SK-N-SH (cell line): ENCODE results near the gene WDR33. TPM values are rescaled to one million over a fixed set of nuclear protein-coding genes. Genes with fewer than 3 reads are reported as not detected.

Source experiments
- CTCF ChIA-PET: fragments of 300-600, 350-600 bp; formaldehyde crosslinking; extraction: SDS; loops from one replicate; lab custom pipeline; 2021; lab: Yijun Ruan, JAX
- POLR2A ChIA-PET: fragments of 350-600 bp; sonication (Branson Sonifier 250); formaldehyde crosslinking; extraction: SDS; loops from one replicate; lab custom pipeline; 2020; ENCODE audit warnings: antibody characterized with exemption, inconsistent platforms; lab: Yijun Ruan, JAX
- DNase-seq: peaks from one replicate; pipeline ENCODE4 v3.0.0; 2012
- H2AFZ ChIP-seq: fragments of 200-600 bp; sonication (generic); 2 replicates; pipeline ENCODE4 v1.8.1; 2016; ENCODE audit warnings: antibody characterized with exemption, mild to moderate bottlenecking, low read depth
- H3F3A ChIP-seq: fragments of 200-600 bp; sonication (generic); replicated peaks from 2 replicates; pipeline ENCODE3; 2016; ENCODE audit warnings: antibody characterized with exemption, mild to moderate bottlenecking; ENCODE audit not compliant: insufficient read depth
- H3K27ac ChIP-seq, 2 experiments: fragments of 200-500 bp in 1 of 2; fragments of 200-600 bp in 1 of 2; sonication (Bioruptor generic) in 1 of 2; sonication (generic), shearing (Covaris generic) in 1 of 2; 2 replicates each; pipeline versions ENCODE4 v1.5.1 to v1.6.1; 2014 to 2016; ENCODE audit warnings: low read depth in 2 of 2, inconsistent platforms in 1 of 2, low read length in 1 of 2, mild to moderate bottlenecking in 1 of 2, mixed read lengths in 1 of 2
- H3K27me3 ChIP-seq: fragments of 200-600 bp; sonication (generic), shearing (Covaris generic); 2 replicates; pipeline ENCODE4 v1.6.1; 2016; ENCODE audit warnings: mixed run types; ENCODE audit not compliant: insufficient read depth
- H3K36me3 ChIP-seq, 2 experiments: fragments of 200-500 bp in 1 of 2; fragments of 200-600 bp in 1 of 2; sonication (Bioruptor generic) in 1 of 2; sonication (generic) in 1 of 2; replicated peaks in 1 of 2; 2 replicates each; pipeline versions ENCODE3 to v1.5.1; 2014 to 2016; ENCODE audit warnings: low read length in 1 of 2, mild to moderate bottlenecking in 1 of 2; ENCODE audit not compliant: insufficient read depth in 2 of 2, control insufficient read depth in 1 of 2
- H3K4me1 ChIP-seq, 2 experiments: fragments of 200-500 bp in 1 of 2; fragments of 200-600 bp in 1 of 2; sonication (Bioruptor generic) in 1 of 2; sonication (generic), shearing (Covaris generic) in 1 of 2; 2 replicates each; pipeline versions ENCODE4 v1.5.1 to v1.6.1; 2014 to 2016; ENCODE audit warnings: low read depth in 1 of 2, low read length in 1 of 2, mixed run types in 1 of 2; ENCODE audit not compliant: insufficient read depth in 2 of 2, control insufficient read depth in 1 of 2
- H3K4me2 ChIP-seq: fragments of 200-600 bp; sonication (generic), shearing (Covaris generic); 2 replicates; pipeline ENCODE4 v1.6.1; 2017; ENCODE audit warnings: mixed run types
- H3K4me3 ChIP-seq, 2 experiments: fragments of 200-500 bp in 1 of 2; fragments of 200-600 bp in 1 of 2; sonication (Bioruptor generic) in 1 of 2; sonication (generic), shearing (Covaris generic) in 1 of 2; 2 replicates each; pipeline versions ENCODE4 v1.5.1 to v1.8.1; 2014 to 2016; ENCODE audit warnings: low read depth in 2 of 2, inconsistent platforms in 1 of 2, low read length in 1 of 2, mild to moderate bottlenecking in 1 of 2, mixed read lengths in 1 of 2, moderate library complexity in 1 of 2
- H3K79me2 ChIP-seq: fragments of 200-600 bp; sonication (generic); 2 replicates; pipeline ENCODE4 v1.8.1; 2017; ENCODE audit warnings: mild to moderate bottlenecking; ENCODE audit not compliant: insufficient read depth
- H3K9ac ChIP-seq: fragments of 200-600 bp; sonication (generic); 2 replicates; pipeline ENCODE4 v1.6.1; 2017; ENCODE audit warnings: mixed run types
- H3K9me2 ChIP-seq: fragments of 200-600 bp; sonication (generic); 2 replicates; pipeline ENCODE4 v1.6.1; 2017; ENCODE audit warnings: mixed run types
- H3K9me3 ChIP-seq: fragments of 200-600 bp; sonication (generic); 2 replicates; pipeline ENCODE4 v1.6.1; 2017; ENCODE audit warnings: mixed run types, mild to moderate bottlenecking, moderate library complexity
- H4K20me1 ChIP-seq: fragments of 200-600 bp; sonication (generic); 2 replicates; pipeline ENCODE4 v1.6.1; 2017; ENCODE audit warnings: mild to moderate bottlenecking, mixed run types; ENCODE audit not compliant: insufficient read depth
- ELF1 ChIP-seq: IDR thresholded peaks from 2 replicates; pipeline ENCODE4 v1.4.0; 2012
- FOXM1 ChIP-seq: IDR thresholded peaks from 2 replicates; pipeline ENCODE4 v1.4.0; 2012; ENCODE audit warnings: low read depth, mild to moderate bottlenecking
- GABPA ChIP-seq: IDR thresholded peaks from 2 replicates; pipeline ENCODE4 v1.4.0; 2012; ENCODE audit warnings: low read depth, mild to moderate bottlenecking
- GATA2 ChIP-seq: sonication (generic); formaldehyde crosslinking; IDR thresholded peaks from 2 replicates; pipeline ENCODE4 v1.5.0; 2020; ENCODE audit warnings: mild to moderate bottlenecking, missing genetic modification reagents
- JUND ChIP-seq: IDR thresholded peaks from 2 replicates; pipeline ENCODE4 v1.4.0; 2012
- MEF2A ChIP-seq: IDR thresholded peaks from 2 replicates; pipeline ENCODE4 v1.4.0; 2012; ENCODE audit warnings: low read depth, borderline replicate concordance
- POLR2AphosphoS5 ChIP-seq: IDR thresholded peaks from 2 replicates; pipeline ENCODE4 v1.6.1; 2012; ENCODE audit warnings: low read depth, low read length
- RAD21 ChIP-seq: IDR thresholded peaks from 2 replicates; pipeline ENCODE4 v1.6.1; 2012; ENCODE audit warnings: mild to moderate bottlenecking, low read length
- RCOR1 ChIP-seq: fragments of 150-350 bp; IDR thresholded peaks from 2 replicates; pipeline ENCODE4 v1.6.1; 2017; ENCODE audit warnings: antibody characterized with exemption, low read length
- RXRA ChIP-seq: IDR thresholded peaks from 2 replicates; pipeline ENCODE4 v1.4.0; 2012; ENCODE audit warnings: low read depth, mild to moderate bottlenecking, borderline replicate concordance
- SIN3A ChIP-seq: IDR thresholded peaks from 2 replicates; pipeline ENCODE4 v1.6.1; 2012; ENCODE audit warnings: low read depth, mild to moderate bottlenecking, low read length, moderate library complexity, borderline replicate concordance
- TCF12 ChIP-seq: IDR thresholded peaks from 2 replicates; pipeline ENCODE4 v1.4.0; 2012
- TEAD4 ChIP-seq: IDR thresholded peaks from 2 replicates; pipeline ENCODE4 v1.4.0; 2012; ENCODE audit warnings: mild to moderate bottlenecking, borderline replicate concordance; ENCODE audit not compliant: insufficient read depth
- WGBS: methylation state at CpG from one replicate; pipeline ENCODE4 v1.1.6; 2017; ENCODE audit warnings: low lambda C conversion rate; 5-methylcytosine and 5-hydroxymethylcytosine counted together
- polyA plus RNA-seq, 3 experiments: library from polyadenylated mRNA; depleted of rRNA; stranded (reverse); fragments of >200 nt; gene quantifications; 2 replicates each; pipeline ENCODE4 v1.2.3, GENCODE V29; 2012
- TF ChIP-seq, protein P1 (sequence below): fragments of 150-350 bp; IDR thresholded peaks from 2 replicates; pipeline ENCODE4 v1.6.1; 2017; ENCODE audit warnings: antibody characterized with exemption, low read length, low read depth, borderline replicate concordance
- TF ChIP-seq, protein P2 (sequence below): IDR thresholded peaks from 2 replicates; pipeline ENCODE4 v1.4.0; 2012; ENCODE audit warnings: low read depth, borderline replicate concordance
- TF ChIP-seq, protein P3 (sequence below): IDR thresholded peaks from 2 replicates; pipeline ENCODE4; 2012

The WDR33 gene
- polyA plus RNA-seq, 1 of the 3 experiments (the other 2 are of a cell fraction) = 12.4 TPM

DNA sequence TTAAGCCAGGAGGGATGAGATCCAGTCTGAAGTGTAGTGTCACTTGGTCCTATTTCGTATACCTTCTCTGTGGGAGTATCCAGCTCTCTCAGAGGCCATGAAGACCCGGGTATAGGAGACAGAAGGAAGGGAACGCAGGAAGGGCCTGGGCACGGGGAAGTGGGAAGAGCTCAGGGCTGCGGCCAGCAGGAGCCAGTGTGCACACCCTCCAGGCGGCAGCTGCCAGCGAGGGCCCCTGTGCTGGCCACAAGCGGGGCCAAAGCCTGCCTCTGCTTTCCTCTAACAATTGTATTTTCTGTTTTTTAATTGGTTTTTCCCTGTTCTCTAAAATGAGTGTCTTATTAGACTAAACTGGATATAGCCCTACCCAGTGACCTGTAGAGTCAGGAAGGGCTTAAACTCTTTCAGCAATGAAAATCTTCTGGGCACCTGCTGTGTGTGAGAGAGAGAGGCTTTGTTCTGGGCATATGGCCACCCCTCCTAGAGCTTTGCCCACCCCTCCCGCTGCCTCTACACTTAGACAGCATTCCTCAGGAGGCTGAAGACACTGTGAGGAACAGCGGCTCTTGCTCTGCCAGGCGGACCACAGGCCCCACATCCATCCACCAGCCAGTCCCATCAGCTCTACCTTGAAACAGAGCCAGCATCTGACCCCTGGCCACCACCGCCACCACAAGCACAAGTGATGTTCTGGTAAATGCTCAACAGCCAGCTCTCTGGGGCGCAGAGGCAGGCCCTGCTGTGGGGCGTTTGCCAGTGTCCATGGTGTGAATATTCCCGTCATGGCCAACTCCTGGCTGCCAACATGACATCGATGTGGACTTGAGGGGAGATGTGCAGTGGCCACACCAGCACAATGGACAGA lies 155.5 kb downstream of the WDR33 start:
- H3K4me1 ChIP-seq = peaks cover 0 to 46% of the 10 kb centered on the region in 2 experiments; a peak in 1 of 4 replicates
- H3K27me3 ChIP-seq = no peaks in the 10 kb centered on the region
- no peak overlapping the region for H3K4me3 ChIP-seq
- no peaks in the 10 kb centered on the region for H3K79me2 ChIP-seq
- H4K20me1 ChIP-seq = no peaks in the 10 kb centered on the region
- whole genome bisulfite sequencing = 82% methylated on average over 15 of the region's 16 CpGs
- POLR2A ChIA-PET = no interaction called here
- DNase-seq = no peak
- no peak overlapping the region for H3K27ac ChIP-seq
- H3K9me2 ChIP-seq = no peaks in the 10 kb centered on the region
- H3K9ac ChIP-seq = no peak overlapping the region
- no peak for TF ChIP-seq TCF12
- no peak for TF ChIP-seq TEAD4
- TF ChIP-seq FOXM1 = no peak
- TF ChIP-seq, protein P1, sequence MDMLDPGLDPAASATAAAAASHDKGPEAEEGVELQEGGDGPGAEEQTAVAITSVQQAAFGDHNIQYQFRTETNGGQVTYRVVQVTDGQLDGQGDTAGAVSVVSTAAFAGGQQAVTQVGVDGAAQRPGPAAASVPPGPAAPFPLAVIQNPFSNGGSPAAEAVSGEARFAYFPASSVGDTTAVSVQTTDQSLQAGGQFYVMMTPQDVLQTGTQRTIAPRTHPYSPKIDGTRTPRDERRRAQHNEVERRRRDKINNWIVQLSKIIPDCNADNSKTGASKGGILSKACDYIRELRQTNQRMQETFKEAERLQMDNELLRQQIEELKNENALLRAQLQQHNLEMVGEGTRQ = no peak
- TF ChIP-seq MEF2A = no peak
- TF ChIP-seq, protein P2, sequence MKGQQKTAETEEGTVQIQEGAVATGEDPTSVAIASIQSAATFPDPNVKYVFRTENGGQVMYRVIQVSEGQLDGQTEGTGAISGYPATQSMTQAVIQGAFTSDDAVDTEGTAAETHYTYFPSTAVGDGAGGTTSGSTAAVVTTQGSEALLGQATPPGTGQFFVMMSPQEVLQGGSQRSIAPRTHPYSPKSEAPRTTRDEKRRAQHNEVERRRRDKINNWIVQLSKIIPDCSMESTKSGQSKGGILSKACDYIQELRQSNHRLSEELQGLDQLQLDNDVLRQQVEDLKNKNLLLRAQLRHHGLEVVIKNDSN = no peak
- no peak for TF ChIP-seq ELF1
- no peak for TF ChIP-seq GATA2
- no peak for TF ChIP-seq RCOR1
- no peak for TF ChIP-seq POLR2AphosphoS5
- no peak for TF ChIP-seq SIN3A
- no peak for TF ChIP-seq GABPA
- TF ChIP-seq RAD21 = no peak
- no peak for TF ChIP-seq JUND
- no peak for TF ChIP-seq RXRA
- no peaks in the 10 kb centered on the region for H3K9me3 ChIP-seq
- H3F3A ChIP-seq = no peaks in the 10 kb centered on the region
- CTCF ChIA-PET = interaction anchor here (1.4 to 1.8 kb wide), 2 partner anchors 39 to 64 kb away, joined by 3 to 5 read pairs; no protein-coding TSS in a partner anchor
- no peak overlapping the region for H2AFZ ChIP-seq
- H3K36me3 ChIP-seq = no peaks in the 10 kb centered on the region
- H3K4me2 ChIP-seq = no peak overlapping the region

DNA sequence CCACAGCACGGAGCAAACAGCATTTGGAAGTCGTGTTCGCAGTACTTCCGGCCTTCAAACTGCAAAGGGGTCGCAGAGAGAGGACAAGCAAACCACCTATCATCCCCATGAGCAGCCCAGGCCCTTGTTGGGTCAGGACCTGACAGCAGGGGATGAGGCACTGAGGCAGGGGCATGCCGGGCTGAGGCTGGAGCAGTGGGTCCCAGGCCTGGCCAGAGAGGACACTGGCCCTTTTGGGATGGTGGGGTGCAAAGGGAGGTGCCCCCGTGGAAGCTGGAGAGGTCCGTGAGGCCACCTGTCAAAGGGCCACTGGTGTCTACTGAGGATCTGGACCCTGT lies 156.2 kb downstream of the WDR33 start:
- H3K27me3 ChIP-seq = no peaks in the 10 kb centered on the region
- ChIA-PET POLR2A (no interaction called here), CTCF (interaction anchor here (1.4 to 1.8 kb wide), 2 partner anchors 40 to 63 kb away, joined by 3 to 5 read pairs; no protein-coding TSS in a partner anchor)
- H3K9me3 ChIP-seq = no peaks in the 10 kb centered on the region
- TF ChIP-seq, protein P3, sequence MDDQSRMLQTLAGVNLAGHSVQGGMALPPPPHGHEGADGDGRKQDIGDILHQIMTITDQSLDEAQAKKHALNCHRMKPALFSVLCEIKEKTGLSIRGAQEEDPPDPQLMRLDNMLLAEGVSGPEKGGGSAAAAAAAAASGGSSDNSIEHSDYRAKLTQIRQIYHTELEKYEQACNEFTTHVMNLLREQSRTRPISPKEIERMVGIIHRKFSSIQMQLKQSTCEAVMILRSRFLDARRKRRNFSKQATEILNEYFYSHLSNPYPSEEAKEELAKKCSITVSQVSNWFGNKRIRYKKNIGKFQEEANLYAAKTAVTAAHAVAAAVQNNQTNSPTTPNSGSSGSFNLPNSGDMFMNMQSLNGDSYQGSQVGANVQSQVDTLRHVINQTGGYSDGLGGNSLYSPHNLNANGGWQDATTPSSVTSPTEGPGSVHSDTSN = no peak
- no peaks in the 10 kb centered on the region for H4K20me1 ChIP-seq
- no peaks in the 10 kb centered on the region for H3F3A ChIP-seq
- no peaks in the 10 kb centered on the region for H3K9me2 ChIP-seq
- no peaks in the 10 kb centered on the region for H3K79me2 ChIP-seq
- no peaks in the 10 kb centered on the region for H3K36me3 ChIP-seq
- DNase-seq = no peak
- peaks cover 0 to 53% of the 10 kb centered on the region in 2 experiments; a peak in 1 of 4 replicates for H3K4me1 ChIP-seq
- WGBS = 86% methylated on average over 5 of the region's 8 CpGs
- H3K27ac ChIP-seq = no peak overlapping the region
- no peak overlapping the region for H3K4me2 ChIP-seq
- H2AFZ ChIP-seq = no peak overlapping the region
- H3K4me3 ChIP-seq = no peak overlapping the region
- no peak overlapping the region for H3K9ac ChIP-seq
